Body of pancreas (tissue), 4 donors: Measurements from ENCODE around the gene CFAP97D1. TPM values are rescaled to one million over a fixed set of nuclear protein-coding genes. Genes with fewer than 3 reads are reported as not detected.

Experiments used
- ATAC-seq: fragments of 150-250 bp; one replicate; pipeline ENCODE4 v1.9.1; 2016
- DNase-seq, 4 donors: peaks; one replicate each; pipeline ENCODE4 v3.0.0-alpha.2; 2019
- H3K27ac ChIP-seq, 4 donors: fragments of 200-600 bp; sonication (generic); 1 replicate in 3 of 4; 2 replicates in 1 of 4; pipeline versions ENCODE4 v1.5.1 to v1.6.1; 2016 to 2019; ENCODE audit warnings: mild to moderate bottlenecking in 1 of 4, mixed read lengths in 1 of 4, moderate library complexity in 1 of 4
- H3K27me3 ChIP-seq, 2 donors: fragments of 200-600 bp; sonication (generic); one replicate each; pipeline ENCODE4 v1.6.0; 2016; ENCODE audit warnings: mild to moderate bottlenecking in 1 of 2
- H3K36me3 ChIP-seq, 2 donors: fragments of 200-600 bp; sonication (generic); replicated peaks in 1 of 2; 2 replicates each; pipeline ENCODE4 v1.5.1; 2016; ENCODE audit warnings: low read depth in 2 of 2; ENCODE audit not compliant: insufficient read depth in 1 of 2
- H3K4me1 ChIP-seq: fragments of 200-600 bp; sonication (generic); one replicate; pipeline ENCODE4 v1.6.0; 2016
- H3K4me3 ChIP-seq, 2 donors: fragments of 200-600 bp; sonication (generic); 1 replicate in 1 of 2; 2 replicates in 1 of 2; pipeline ENCODE4 v1.5.1; 2016 to 2019
- H3K9me3 ChIP-seq, 3 donors: fragments of 200-600 bp; sonication (generic); 1 replicate in 2 of 3; 2 replicates in 1 of 3; pipeline ENCODE4 v1.5.1; 2016
- POLR2A ChIP-seq, 3 donors: fragments of 450-650 bp; IDR thresholded peaks; one replicate each; pipeline ENCODE4 v1.6.1; 2016; ENCODE audit warnings: antibody characterized with exemption in 3 of 3, mild to moderate bottlenecking in 2 of 3
- WGBS, 2 donors: methylation state at CpG; one replicate each; pipeline ENCODE4 v1.1.5; 2017; 5-methylcytosine and 5-hydroxymethylcytosine counted together
- intact Hi-C: fragments of 100-400 bp; cut with DNase I; formaldehyde crosslinking; loops from one replicate; pipeline ENCODE4 v1.15.1; 2023
- total RNA-seq, 2 donors: library from RNA; depleted of rRNA; stranded (reverse); fragments of >200 nt; gene quantifications; one replicate each; pipeline ENCODE4 v1.1.0, GENCODE V29; 2016
- TF ChIP-seq, protein P1 (sequence below), 7 experiments: fragments of 450-650 bp in 4 of 7; fragments of 200-600 bp in 3 of 7; sonication (generic) in 3 of 7; IDR thresholded peaks; one replicate each; pipeline ENCODE4 v1.5.1; 2016 to 2019; ENCODE audit warnings: antibody characterized with exemption in 7 of 7

CFAP97D1 gene
- total RNA-seq, 2 donors from 2014 or later = not detected

DNA sequence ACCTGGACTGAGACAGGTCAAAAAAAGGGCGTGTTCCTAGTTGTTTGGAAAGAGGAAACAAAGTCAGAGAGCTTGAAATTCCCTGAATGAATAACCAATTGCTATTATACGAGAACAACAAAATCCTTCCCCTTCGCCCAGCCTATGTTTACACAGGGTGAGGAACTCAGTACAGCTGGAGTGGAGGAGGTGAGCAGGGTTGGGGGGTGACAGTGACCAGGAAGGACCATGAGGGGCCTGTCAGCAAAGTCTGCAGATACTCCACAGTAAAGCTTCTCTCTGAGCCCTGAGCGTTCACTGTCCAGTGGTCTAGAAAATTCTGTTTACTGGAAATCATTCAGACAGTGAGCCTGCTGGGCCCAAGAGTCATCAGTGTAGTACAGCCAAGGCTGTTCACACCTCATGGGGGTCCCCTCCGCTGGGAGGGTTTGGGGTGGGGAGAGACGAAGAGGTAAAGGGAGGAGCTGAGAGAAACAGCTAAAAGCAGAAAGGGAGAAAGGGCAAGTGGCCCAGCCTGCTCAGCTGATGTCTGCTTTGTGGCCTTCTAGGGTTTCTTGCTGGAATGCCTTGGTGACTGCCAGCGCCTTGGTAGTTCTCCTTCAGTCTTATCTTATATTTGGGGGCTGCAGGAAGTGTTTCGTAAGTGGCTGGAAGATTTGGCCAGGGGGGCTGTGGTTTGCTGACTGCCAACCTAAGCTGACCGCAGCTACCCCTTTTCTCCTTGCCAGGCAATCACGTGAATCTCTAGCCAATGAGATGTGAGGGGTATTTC is 7.2 kb upstream of the CFAP97D1 start:
- no peak for TF ChIP-seq POLR2A (IDR thresholded peaks at IDR 0.05)
- TF ChIP-seq, protein P1, sequence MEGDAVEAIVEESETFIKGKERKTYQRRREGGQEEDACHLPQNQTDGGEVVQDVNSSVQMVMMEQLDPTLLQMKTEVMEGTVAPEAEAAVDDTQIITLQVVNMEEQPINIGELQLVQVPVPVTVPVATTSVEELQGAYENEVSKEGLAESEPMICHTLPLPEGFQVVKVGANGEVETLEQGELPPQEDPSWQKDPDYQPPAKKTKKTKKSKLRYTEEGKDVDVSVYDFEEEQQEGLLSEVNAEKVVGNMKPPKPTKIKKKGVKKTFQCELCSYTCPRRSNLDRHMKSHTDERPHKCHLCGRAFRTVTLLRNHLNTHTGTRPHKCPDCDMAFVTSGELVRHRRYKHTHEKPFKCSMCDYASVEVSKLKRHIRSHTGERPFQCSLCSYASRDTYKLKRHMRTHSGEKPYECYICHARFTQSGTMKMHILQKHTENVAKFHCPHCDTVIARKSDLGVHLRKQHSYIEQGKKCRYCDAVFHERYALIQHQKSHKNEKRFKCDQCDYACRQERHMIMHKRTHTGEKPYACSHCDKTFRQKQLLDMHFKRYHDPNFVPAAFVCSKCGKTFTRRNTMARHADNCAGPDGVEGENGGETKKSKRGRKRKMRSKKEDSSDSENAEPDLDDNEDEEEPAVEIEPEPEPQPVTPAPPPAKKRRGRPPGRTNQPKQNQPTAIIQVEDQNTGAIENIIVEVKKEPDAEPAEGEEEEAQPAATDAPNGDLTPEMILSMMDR (IDR thresholded peaks at IDR 0.05) = no peak
- WGBS, 2 donors = 64 to 75% methylated on average over 10 of the region's 10 CpGs
- intact Hi-C loops = no loop called here
- H3K9me3 ChIP-seq = no peaks in the 10 kb centered on the region
- DNase-seq (peak in 1 of 4 donors; percentile 71), ATAC-seq (no peak)
- no peak overlapping the region for H3K4me3 ChIP-seq
- H3K36me3 ChIP-seq = peaks cover 0 to 21% of the 10 kb centered on the region in 2 donors
- H3K4me1 ChIP-seq = peaks cover 38% of the 10 kb centered on the region
- peak overlapping the region in 3 of 4 donors; percentile 15 to 42 (median 31) for H3K27ac ChIP-seq
- no peaks in the 10 kb centered on the region for H3K27me3 ChIP-seq

DNA sequence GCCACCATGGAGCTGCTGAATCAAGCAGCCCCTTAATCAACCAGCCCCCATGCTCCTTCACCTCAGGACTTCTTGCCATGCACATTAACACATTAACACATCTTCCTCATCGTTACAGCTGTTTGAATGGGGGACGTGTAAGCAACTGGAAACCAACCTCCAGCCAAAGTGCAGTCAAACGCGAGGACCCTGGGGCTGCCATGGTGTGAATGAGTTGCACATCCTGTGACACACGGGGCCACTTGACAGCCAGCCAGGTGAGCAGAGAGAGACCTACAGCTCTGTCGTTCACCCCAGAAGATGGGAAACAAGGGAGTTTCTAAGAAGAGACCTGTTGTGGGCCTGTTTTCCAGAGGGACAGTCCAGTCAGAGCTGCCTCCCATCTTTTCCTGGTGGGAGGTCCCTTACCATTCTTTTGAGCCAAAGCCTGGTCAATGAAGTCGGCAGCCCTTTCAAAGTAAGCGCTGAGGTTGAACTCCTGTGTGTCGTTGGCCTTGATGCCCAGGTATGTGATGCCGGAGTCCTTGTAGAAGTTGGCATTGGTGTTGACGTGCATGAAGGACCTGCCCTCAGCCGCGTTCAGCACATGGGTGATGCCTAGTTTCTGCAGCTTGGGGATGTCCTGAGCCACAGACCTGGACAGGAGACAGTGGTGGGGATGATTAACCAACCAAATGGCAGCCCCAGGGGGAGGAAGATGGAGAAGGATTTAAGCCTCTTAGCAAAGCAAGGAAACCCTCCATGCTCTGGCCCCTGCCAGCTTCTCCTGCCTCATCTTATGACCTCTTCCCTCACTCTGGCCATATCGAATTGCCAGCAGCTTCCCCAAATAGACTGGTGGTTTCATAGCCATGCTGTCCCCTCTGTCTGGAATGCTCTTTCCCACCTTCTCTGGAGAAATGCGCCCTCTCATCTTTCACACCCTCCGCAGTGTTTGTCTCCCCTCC is 5.7 kb upstream of the CFAP97D1 start:
- 92 to 95% methylated on average over 15 of the region's 16 CpGs for WGBS, 2 donors
- Histone ChIP-seq H3K36me3 (peaks cover 0 to 14% of the 10 kb centered on the region in 2 donors), H3K27ac (no peak overlapping the region), H3K27me3 (no peaks in the 10 kb centered on the region), H3K4me1 (peaks cover 43% of the 10 kb centered on the region), H3K9me3 (no peaks in the 10 kb centered on the region), H3K4me3 (no peak overlapping the region)
- intact Hi-C loops = no loop called here
- DNase-seq (no peak), ATAC-seq (no peak)
- TF ChIP-seq POLR2A (IDR thresholded peaks at IDR 0.05) = no peak
- TF ChIP-seq, protein P1 (IDR thresholded peaks at IDR 0.05) = no peak

DNA sequence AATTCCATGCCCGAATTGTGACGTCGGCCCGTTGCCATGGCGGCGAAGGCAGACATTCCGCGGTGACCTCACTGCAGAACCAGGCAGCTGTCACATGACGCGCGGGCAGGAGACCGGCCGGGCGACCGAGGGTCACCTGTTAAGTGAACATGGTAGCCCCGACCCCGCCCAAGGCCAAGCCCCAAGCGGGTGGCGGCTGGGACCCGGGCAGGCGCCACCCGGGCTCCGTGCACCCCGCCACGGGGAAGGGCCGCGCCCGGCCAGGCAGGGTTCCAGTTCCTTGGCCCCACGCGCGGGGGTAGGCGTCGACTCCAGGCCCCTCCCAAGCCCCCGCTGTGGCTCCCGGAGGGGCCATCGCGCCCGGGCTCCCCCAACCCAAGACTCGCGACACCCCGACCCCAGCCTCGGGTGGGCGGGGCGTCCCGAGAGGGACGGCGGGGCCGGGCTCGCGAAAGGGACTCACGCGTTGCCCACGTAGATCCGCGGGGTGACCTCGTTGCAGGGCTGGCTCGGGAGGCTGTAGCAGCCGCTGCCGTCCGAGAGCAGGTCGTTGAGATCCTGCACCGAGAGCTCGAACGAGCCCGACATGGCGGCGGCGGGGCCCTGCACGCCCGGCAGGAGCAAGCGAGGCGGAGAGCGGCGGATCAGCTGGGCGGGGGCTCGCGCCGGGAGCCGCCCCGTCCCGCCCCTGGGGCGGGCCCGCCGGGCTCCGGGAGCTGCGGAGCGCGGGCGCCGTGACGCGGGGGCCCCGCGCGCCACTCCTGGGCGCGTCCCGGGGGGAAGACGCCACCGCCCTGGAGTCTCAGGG is 1.7 kb upstream of the CFAP97D1 start, which contains the start of gene DUSP3:
TSS of gene DUSP3 (minus strand) at position 641 of the 808 bp plus-strand sequence. CDS start at position 588, 53 bp downstream.
- H3K9me3 ChIP-seq = no peaks in the 10 kb centered on the region
- peak; percentile 97 to 99 (median 98) for DNase-seq
- H3K27me3 ChIP-seq = no peaks in the 10 kb centered on the region
- peak; percentile 92 for ATAC-seq
- peak within 1 kb of the TSS; percentile 99 to 100 (median 100) for H3K27ac ChIP-seq
- peaks cover 30% of the 10 kb centered on the region for H3K4me1 ChIP-seq
- H3K36me3 ChIP-seq = peaks cover 0 to 4% of the 10 kb centered on the region in 2 donors
- 0% methylated on average over 4 to 93 of the region's 100 CpGs for WGBS, 2 donors
- intact Hi-C loops = no loop called here
- peak; percentile 93 to 96 (median 93) for TF ChIP-seq POLR2A (IDR thresholded peaks at IDR 0.05)
- TF ChIP-seq, protein P1 (IDR thresholded peaks at IDR 0.05) = peak in 1 of 7 experiments; percentile 19
- peak within 1 kb of the TSS; percentile 68 to 84 for H3K4me3 ChIP-seq
